Measurements from ENCODE around the gene DNAH8. TPM values are rescaled to one million over a fixed set of nuclear protein-coding genes. Genes with fewer than 3 reads are reported as not detected.

DNAH8 gene
- total RNA-seq, 1 donor from 2014 or later: 0.07 TPM

DNA sequence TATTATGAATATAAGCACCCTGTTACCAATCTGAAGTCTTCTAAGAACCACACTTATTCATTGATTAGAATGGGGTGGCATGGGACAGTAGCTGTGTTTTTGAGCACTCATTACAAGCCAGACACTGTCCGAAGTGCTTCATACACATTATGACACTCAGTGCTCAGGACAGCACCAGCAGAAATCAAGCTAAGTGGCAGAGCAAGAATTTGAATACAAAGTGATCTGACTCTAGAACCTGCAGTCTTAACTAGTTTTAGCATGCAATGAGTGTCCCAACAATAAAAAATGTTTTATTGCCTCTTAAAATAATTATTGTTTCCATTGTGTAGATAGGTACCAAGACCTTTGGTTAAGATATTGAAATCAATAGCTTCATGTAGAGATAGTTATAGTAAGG is 294.4 kb downstream of the DNAH8 start:
- no peak for DNase-seq (ENCODE audit: low read depth, low spot score)

DNA sequence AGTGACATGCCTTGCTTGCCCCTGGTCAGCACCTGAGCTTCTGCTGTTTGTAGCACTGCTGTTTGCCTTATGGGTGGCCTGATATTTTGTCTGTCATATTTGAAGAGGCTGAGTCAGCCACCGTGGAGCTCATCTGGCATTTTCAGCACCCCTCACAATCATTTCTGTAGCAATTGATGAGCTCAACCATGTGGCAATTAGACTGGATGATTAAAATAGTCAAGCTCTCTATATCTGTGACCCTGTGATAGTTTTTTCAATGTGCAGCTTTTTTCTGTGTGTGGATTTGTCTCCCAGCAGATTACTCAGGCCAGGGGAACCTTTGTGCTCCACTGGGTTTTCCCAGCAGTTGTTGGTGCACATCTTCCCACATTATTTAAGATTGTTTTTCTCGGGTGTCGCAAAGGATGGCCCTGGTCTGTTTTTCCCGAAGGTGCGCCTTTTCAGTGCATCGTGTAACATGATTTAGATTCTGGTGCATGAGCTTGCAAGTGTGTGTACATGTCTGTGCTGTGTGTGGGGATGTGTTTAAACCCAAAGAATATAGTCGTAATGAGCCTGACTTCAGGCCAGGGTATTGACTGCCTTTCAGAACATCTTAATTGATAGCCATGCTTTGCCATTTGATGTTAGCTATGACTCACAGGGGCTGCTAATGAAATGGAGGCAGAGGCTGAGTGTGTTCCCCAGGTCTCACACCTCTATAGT is 301.9 kb downstream of the DNAH8 start:
- DNase-seq (ENCODE audit: low read depth, low spot score): no peak

DNA sequence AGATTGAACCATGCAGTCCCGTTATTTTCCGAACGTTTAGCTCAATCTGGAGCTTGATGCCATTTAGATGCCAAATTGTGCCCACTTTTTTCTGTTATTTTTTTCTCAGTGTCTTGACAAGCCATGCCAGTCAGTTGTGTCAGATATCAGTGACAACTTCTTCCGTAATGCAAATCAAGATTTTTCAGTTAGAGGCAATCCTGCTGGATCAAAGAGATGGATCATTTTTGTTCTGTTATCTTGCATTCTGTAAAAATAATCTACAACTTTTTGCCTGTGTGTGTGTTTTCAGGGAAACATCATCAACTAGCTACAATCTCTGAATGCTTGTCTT is 302.4 kb downstream of the DNAH8 start:
- DNase-seq (ENCODE audit: low read depth, low spot score): no peak

DNA sequence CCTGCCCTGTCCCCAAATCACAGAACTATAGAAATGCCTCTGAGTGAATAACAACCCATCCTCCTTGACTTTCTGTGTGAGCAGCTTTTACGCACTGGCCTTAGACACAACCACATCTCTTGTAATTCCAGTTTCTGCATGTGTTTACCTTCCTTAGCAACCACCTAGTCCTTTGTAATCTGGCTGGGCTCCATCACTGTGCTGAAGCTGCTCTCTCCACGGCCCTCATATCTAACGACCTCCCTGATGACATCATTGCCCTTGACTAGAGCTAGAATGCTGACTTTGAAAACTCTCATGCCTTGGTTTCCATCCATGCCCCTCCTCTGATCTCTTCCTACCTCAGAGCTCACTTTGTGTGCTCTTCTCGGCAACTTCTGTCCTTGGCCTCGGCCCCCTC is 303.0 kb downstream of the DNAH8 start:
- DNase-seq (ENCODE audit: low read depth, low spot score): no peak

DNA sequence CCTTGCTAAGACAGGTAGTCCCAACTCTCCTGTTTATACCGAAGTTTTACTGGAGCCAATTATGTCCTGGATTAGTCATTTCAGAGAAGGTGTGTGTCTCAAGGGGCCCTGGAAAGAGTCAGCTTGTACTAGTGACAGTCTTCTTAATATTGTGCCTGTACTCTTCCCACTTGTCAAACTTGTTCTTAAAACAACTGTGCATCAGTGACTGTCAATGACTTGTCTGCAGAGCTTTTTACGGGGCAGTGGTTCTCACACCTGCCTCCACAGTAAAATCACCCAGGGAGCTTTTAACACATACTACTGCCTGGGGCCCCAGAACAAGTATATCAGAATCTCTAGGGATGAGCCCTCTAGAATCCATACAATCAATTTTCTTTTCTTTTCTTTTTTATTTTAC is 305.0 kb downstream of the DNAH8 start:
- no peak for DNase-seq (ENCODE audit: low read depth, low spot score)

DNA sequence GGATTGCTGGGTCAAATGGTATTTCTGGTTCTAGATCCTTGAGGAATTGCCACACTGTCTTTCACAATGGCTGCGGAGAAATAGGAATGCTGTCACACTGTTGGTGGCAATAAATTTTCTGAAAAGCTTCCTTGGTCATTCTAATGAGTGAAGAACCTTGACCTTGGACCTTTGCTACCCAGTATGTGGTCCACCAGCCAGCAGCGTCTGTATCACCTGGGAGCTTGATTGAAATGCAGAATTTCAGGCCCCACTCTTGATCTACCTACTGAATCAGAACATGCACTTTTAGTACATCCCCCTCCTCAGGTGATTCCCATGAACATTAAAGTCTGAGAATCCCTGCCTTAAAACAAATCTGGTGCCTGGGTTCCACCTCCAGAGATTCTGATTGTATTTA is 305.9 kb downstream of the DNAH8 start:
- DNase-seq (ENCODE audit: low read depth, low spot score): no peak

DNA sequence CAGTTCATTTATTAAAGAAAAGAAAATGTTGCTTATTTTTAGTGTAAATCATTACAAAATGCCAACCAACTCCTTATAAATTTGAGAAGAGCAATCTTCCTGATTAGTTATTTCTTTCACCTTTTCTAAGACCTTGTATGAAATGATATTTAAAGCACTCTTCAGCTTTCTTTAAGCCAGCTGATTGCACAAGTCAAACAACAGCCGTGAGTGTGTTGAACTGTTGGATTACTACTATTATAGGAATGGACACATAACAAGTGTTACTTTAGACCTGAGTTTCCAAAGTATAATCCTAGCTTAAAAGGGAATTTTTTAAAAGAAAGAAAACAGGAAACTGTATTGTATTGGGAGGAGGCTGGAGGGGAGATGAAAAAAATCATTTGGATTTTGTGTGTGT is 306.7 kb downstream of the DNAH8 start:
- DNase-seq (ENCODE audit: low read depth, low spot score): no peak

DNA sequence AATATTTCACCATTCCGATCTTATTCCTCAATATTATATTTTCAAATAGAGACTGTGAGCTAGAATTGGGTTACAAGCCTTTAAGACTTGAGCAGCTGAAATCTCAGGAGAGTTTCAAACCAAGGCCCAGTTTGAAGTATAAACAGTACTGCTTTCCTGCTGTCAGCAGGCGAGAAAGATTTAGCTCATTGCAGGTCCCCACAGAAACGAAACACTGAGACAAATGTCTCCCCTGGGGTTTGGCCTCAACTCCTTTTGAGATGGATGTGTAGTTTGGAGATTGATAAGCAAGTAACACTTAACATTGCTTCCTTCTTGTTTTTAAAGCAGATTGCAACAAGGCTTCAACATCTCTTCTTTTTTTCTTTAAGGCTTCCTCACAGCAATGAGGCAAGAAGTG is 311.1 kb downstream of the DNAH8 start:
- no peak for DNase-seq (ENCODE audit: low read depth, low spot score)

DNA sequence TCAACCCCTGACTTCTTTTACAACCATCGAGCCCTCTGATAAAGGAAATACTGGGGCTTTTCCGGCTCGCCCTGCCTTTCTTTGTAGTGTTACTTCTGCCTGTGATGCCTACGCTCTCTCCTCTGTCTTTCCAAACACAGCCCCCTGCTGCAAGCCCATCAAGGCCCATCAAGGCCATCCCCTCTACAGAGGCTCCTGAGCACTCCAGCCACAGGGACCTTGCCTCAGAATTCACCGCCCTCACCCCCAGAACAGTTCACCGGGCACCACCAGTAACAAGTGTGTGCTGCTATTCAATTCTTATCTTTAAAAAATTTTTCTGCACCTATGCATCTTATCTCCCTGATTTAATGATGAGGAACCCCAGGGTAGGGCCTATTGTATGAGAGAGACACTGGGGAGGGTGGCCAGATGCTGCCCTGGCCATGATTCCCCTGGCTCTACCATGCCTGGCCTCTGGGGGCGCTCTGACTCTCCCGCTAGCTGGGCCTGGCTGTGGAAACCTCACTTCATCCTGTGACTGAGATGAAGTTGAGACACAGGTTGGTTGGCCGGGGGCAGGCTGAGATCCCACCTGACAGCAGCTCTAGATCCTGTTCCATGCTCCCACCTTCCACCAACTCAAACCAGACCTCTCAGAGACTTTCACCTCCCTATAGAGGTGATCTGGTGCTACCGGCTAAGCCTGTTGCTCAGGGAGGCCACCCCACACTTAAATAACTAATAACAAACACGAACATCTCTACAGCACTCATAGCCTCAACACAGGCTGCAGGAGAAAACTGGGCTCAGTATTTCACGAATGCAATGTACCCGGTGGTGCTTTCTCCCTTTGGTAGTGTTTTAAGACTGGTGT is 314.3 kb downstream of the DNAH8 start:
- DNase-seq (ENCODE audit: low read depth, low spot score): no peak

DNA sequence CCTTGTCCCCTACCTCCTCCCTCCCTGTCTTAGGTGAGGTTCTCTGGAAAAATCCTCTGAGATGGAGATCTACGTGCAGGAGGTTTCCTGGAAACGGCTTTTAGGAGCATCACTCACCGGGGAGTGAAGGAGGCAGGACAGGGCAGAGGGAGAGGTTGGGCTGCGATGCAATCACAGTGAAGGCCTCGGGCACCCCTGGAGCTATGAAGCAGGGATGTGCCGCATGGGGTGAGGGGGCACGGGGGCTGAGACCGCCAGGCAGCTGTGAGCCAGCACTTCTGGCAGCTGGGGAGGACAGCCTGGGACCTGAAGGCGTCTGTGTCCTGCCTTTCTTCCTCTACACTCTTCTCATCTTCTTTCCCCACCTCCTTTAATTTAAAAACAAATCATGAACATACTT is 320.6 kb downstream of the DNAH8 start:
- DNase-seq (ENCODE audit: low read depth, low spot score): no peak

DNA sequence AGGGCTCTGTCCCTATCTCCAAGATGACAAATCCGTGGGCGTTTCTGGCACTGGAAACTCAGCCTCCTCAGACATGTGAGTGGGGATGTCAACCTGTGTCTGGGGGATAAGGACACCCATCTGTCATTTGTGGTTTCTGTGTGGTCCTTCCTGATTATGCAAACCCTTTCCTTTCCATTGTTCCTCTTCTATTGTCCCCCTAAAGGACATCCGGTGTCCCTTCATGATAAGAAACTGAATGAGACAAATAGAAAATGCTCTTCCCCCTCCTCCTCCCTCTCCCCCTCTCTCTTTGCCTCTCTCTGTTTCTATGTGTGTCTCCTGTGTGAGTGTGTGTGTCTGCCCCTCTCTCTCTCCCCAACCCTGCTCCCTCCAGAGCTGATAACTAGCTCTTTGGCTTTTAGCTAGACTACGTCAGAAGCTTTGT is 322.0 kb downstream of the DNAH8 start:
- DNase-seq (ENCODE audit: low read depth, low spot score): no peak

DNA sequence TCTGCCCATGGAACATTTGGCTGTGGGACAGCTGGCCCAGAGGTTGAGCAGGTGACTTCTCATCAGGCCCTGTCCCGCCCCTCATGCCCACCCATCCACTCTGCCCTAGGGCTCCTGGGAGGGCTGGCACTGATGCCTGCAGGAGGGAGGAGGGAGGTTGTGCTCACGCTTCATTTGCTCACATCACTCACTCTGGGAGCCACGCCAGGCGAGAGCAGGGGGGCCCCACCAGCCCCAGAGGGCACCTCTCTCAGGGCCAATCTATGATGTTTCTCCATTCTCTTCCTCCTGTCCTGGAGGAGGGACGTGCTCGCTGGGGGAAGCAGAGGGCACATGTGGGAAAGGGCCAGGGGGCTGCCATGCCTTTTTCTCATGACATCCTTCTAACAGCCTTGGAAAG is 322.6 kb downstream of the DNAH8 start:
- no peak for DNase-seq (ENCODE audit: low read depth, low spot score)

DNA sequence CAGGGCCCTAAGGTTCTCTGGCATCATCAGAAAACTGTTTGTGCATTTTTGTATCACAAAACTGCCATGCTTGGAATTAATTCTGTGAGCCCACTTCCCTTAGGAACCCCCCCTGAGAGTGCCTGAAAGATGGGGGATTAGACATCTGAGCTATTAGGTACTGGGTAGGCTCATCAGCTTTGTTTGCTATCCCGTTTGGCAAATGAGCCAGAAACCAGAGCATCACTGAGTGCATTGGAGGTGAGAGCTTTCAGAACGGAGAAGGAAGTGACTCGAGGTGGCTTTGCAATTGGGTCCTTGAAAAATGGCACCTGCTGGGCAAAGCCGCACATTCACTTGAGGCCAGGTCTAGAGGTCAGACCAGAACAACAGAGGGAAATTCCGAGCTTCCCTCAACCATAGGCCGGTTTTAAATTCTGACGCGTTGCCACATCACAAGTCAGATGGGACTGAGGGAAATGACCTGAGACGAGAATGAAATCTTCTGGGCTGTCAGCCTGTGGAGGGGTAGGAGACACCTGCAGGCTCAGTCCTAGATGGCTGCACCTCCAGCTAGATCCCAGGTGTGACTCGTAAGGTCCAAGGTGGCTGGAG is 325.1 kb downstream of the DNAH8 start:
- DNase-seq (ENCODE audit: low read depth, low spot score): no peak

DNA sequence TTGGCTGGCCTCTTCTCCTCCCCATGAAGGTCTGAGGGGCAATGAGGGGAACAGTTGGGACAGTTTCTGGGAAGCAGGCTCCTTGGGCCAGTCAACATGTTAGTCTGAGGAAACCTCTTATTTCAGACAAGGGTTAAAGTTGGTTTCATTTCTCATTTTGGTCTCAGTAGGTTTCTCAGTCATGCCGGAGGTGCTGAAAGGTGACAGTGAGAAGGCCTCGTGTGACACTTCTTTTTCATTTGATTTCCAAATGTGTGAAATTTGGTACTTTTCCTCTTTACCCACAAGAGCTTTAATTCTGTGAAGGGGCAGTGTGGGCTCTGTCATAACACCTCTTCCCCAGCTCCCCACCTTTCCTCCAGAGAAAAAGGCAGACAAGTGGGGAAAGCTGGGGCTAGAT is 326.0 kb downstream of the DNAH8 start:
- no peak for DNase-seq (ENCODE audit: low read depth, low spot score)

DNA sequence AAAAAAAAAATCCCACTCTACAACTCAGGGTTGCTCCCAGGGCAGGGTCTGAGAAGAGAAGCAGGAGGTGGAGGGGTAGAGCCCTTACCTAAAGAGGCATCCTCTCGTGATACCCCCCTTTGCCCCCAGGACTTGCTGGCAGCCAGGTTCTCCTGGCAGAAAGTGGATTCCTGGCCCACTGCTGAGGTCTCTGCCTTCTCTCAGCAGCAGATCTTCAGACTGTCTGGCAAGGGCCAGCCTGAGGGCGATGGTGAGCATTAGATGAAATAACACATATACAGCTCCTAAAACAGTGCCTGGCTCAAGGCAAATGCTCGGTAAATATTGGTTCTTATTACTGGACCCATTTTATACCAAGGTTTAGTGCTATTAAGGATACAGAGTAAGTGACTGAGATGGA is 328.7 kb downstream of the DNAH8 start:
- DNase-seq (ENCODE audit: low read depth, low spot score): no peak

DNA sequence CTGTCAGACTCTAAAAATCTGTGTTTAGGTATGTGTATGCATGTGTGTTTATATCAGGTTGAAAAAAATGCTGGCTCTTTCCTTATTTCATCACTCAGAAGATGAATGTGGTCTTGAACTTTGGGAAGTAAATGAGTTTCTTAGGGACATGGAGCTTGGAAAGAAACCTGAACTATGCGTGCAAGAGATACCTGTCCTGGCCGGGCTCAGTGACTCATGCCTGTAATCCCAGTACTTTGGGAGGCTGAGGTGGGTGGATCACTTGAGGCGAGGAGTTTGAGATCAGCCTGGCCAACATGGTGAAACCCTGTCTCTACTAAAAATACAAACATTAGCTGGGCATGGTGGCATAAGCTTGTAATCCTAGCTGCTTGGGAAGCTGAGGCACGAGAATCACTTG is 329.1 kb downstream of the DNAH8 start:
- no peak for DNase-seq (ENCODE audit: low read depth, low spot score)

DNA sequence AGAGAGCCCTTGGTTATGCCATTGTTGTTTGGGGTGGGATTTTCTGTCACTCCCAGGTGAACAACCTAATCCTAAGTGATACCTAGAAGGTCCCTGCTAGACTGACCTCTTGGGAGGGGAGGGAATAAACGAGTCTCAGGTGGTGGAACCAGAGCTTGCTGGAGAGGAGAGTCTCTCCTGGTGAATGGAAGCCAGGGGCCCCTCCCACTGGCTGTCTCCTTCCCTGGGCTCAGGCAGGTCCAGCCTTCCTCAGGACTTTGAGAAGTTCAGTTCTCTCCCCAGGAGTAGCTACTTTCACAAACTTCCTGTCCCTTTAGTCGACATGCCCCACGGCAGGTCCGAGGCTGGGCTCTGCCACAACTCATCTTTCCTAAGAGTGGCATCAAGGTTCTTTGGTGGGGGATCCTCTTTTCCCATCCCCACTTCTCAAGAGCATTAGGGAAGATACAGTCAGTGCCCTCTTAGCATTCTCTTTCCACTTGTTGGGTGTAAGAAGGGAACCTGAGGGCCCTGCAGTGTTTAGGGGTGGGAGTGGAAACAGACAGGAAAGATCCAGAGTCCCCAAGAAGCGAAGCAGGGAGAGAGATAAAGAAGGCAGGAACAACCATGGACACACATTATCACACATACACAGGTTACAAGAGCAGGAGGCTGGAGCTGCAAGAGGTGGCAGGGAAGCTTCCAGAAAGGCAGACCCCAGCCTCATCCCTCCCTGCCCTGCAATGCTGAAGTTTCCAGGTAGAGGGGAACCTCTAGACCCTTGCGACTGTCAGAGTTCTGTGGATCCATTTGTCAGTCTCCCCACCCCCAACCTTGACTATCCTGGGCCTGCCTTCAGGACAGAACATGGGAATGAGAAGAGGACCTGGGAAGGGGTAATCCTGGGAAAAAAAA is 332.6 kb downstream of the DNAH8 start:
- no peak for DNase-seq (ENCODE audit: low read depth, low spot score)

DNA sequence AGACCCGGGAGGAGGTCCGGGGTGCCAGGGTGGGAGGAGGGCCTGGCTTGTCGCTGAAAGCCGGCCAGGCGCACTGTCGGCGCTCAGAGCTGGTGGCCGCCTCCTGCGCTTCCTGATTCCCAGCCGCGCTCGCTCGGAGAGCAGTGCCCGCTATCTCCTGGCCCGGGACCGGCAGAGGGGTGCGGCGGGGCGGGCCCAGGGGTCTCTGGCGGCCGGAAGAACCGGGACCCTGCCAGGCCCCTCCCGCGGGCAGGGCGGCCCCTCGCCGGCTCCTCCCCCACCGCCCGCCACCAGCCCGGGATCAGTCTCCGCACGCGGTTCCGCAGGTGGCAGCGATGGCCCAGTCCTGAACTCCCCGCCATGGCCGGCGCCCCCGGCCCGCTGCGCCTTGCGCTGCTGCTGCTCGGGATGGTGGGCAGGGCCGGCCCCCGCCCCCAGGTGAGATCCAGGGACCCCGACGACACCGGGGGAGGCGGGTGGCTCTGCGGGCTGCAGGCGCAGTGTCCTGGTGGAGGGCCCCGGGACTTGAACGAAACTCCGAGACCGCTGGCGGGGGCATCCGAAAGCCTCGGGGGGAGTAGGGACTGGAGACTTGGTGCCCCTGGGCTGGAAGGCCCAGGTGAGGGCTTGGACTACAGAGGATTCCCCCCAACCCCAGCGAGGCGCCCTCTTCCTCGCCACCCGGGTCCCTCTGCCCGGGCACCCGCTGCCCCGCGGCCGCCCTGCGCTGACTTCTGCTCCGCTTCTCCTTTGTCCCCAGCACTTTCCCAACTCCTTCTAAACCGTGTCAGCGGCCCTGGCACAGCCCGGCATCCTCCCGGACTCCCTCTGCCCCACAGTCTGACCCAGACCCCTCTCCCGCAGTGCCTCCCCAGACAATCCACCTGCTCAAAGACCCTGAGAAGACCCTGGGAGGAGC is 333.6 kb downstream of the DNAH8 start, which contains the start of gene GLP1R:
TSS of gene GLP1R (plus strand) at position 301 of the 919 bp plus-strand sequence. CDS start at position 361, 60 bp downstream.
- no peak for DNase-seq (ENCODE audit: low read depth, low spot score)

DNA sequence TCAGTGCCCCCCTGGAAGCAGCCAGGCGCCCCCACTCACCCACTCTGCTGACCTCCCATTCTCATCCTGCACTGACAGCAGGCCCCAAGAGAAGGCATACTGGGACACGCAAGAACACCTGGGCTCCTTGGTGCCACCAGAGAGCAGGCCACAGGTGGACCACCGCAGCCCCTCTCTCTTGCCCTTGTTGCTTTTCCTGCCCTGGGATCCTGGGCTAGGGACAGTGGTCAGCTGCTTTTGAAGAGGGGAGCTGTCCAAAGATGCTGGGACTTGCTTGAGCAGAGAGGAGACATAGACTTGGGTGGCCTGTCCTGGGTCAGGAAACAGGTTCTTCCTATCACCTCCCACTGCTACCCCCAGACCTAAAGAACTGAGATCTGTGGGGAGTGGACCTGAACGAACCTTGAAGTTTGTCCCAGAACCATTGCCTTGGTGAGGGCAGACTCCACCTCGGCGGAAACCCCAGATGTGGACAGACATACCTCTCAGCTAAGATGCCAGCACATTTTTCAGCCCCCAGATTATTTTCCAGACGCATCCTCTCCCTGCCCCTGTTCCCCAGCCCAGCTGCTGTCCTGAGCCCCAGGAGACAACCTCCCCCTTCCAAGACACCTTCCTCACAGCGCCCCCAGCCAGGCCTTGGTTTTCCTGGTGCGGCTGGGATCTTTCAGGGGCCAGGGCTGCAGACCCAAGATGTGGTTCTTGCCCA is 334.6 kb downstream of the DNAH8 start:
- DNase-seq (ENCODE audit: low read depth, low spot score): no peak

Data from pulmonary artery endothelial cell (primary cell).